Subcutaneous abdominal adipose tissue (tissue), 5 donors: ENCODE measurements around the gene ATP2B1.
A peak's percentile ranks its signal among the peaks of the same experiment; 100 is the strongest.

ENCODE experiments used
- H3K27ac ChIP-seq: one replicate; pipeline ENCODE4 v1.7.0; 2013; ENCODE audit warnings: low read depth, mild to moderate bottlenecking, inconsistent platforms, low read length, moderate library complexity
- H3K27me3 ChIP-seq, 5 donors: one replicate each; pipeline ENCODE4 v1.7.0; 2013; ENCODE audit warnings: low read length in 5 of 5, inconsistent platforms in 1 of 5; ENCODE audit not compliant: control insufficient read depth in 5 of 5, insufficient read depth in 4 of 5
- H3K36me3 ChIP-seq, 5 donors: one replicate each; pipeline ENCODE4 v1.7.0; 2013; ENCODE audit warnings: low read length in 5 of 5; ENCODE audit not compliant: control insufficient read depth in 5 of 5, insufficient read depth in 5 of 5
- H3K4me1 ChIP-seq, 5 donors: one replicate each; pipeline ENCODE4 v1.7.0; 2013; ENCODE audit warnings: low read length in 5 of 5, mild to moderate bottlenecking in 3 of 5, moderate library complexity in 1 of 5; ENCODE audit not compliant: control insufficient read depth in 5 of 5, insufficient read depth in 5 of 5
- H3K4me3 ChIP-seq, 5 donors: one replicate each; pipeline ENCODE4 v1.7.0; 2013; ENCODE audit warnings: low read length in 5 of 5, low read depth in 1 of 5
- H3K9ac ChIP-seq, 5 donors: one replicate each; pipeline ENCODE4 v1.7.0; 2013; ENCODE audit warnings: low read length in 5 of 5, mild to moderate bottlenecking in 4 of 5, moderate library complexity in 3 of 5
- H3K9me3 ChIP-seq, 5 donors: one replicate each; pipeline ENCODE4 v1.7.0; 2013; ENCODE audit warnings: low read length in 5 of 5; ENCODE audit not compliant: control insufficient read depth in 5 of 5
- donor health status: healthy.
- donor health status: healthy.
- donor health status: healthy.
- donor health status: healthy.
- donor health status: healthy.

ATP2B1 gene

DNA sequence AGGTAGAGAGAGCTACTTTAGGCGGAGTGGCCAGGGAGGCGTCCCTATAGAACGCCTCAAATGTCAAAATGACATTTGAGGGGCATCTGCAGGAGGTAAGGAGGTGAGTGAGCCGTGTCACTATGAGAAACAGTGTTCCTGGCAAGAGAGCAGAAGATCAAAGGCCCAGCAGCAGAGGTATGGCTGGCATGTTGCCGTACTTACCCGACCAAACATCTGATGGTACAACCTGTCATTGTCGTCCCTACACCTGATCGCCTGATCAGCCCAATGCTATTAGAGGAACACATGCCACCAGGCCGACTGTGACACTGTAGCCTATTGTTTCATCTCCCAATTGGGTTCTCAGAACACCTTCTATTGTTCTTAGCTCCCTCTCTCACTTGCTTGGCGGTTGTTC is 148.9 kb downstream of the ATP2B1 start:
- Histone ChIP-seq H3K27ac (no peak overlapping the region), H3K9me3 (no peaks in the 10 kb centered on the region), H3K36me3 (no peaks in the 10 kb centered on the region), H3K4me1 (peaks cover 0 to 5% (median 0%) of the 10 kb centered on the region in 5 donors), H3K27me3 (peaks cover 0 to 6% (median 0%) of the 10 kb centered on the region in 5 donors), H3K4me3 (no peak overlapping the region), H3K9ac (no peak overlapping the region)

- Histone ChIP-seq H3K4me3 (peak overlapping the region in 1 of 5 donors; percentile 4), H3K36me3 (no peaks in the 10 kb centered on the region), H3K9ac (no peak overlapping the region), H3K9me3 (no peaks in the 10 kb centered on the region), H3K27ac (no peak overlapping the region), H3K4me1 (no peaks in the 10 kb centered on the region), H3K27me3 (peaks cover 0 to 6% (median 0%) of the 10 kb centered on the region in 5 donors)
Observed at GRCh38 chr12:89556976-89557375, 151.7 kb downstream of the ATP2B1 start.

- Histone ChIP-seq H3K4me1 (no peaks in the 10 kb centered on the region), H3K9me3 (no peaks in the 10 kb centered on the region), H3K27ac (no peak overlapping the region)
Observed at GRCh38 chr12:89552376-89552775, 156.3 kb downstream of the ATP2B1 start.

DNA sequence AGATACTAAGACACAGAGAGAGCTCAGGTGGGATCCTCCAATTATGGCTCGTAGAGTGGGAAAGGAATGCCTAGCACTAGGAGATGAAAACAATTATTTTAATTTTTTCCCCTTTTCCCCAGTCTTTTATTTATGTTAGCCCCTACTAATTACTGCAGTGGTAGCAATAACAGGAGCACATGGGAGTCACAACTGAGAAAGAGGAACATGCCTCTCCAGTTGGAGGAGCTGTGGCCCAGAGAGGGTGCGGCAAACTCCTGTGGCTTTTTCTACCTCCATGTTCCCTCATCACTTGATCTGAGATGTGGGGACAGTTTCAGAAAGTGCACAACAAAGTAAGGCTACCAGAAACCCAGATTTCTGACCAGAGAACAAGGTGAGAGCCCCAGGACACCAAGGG is 156.9 kb downstream of the ATP2B1 start:
- H3K27me3 ChIP-seq: no peaks in the 10 kb centered on the region
- H3K9ac ChIP-seq: no peak overlapping the region
- H3K4me1 ChIP-seq: no peaks in the 10 kb centered on the region
- no peaks in the 10 kb centered on the region for H3K36me3 ChIP-seq
- no peak overlapping the region for H3K27ac ChIP-seq
- H3K4me3 ChIP-seq: no peak overlapping the region
- H3K9me3 ChIP-seq: no peaks in the 10 kb centered on the region

More at GRCh38 chr12:89552376-89552775, 156.3 kb downstream of the ATP2B1 start:
- Histone ChIP-seq H3K9ac (no peak overlapping the region), H3K4me3 (no peak overlapping the region), H3K36me3 (no peaks in the 10 kb centered on the region), H3K27me3 (no peaks in the 10 kb centered on the region)

DNA sequence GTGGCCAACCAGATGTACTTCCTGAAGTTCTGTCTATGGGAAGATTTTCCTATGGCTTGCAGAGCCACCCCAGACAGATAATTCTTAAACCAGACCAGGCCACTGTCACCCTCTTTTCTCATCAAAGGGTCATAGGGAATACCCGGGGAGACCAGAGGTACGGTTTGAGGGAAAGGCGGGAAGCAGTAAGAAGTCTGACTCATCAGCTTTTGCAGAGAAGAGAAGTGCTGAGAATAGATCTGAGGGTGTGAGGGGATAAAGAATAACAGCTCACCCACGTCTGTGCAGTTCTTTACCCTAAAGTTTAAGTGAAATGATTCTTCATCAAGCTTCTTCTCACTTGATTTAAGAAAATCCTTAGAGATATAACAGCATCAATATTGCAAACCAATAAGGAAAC is 161.5 kb downstream of the ATP2B1 start:
- Histone ChIP-seq H3K27ac (no peak overlapping the region), H3K27me3 (no peaks in the 10 kb centered on the region), H3K9me3 (no peaks in the 10 kb centered on the region), H3K36me3 (no peaks in the 10 kb centered on the region), H3K4me1 (peaks cover 0 to 16% (median 7%) of the 10 kb centered on the region in 5 donors), H3K4me3 (no peak overlapping the region), H3K9ac (no peak overlapping the region)

DNA sequence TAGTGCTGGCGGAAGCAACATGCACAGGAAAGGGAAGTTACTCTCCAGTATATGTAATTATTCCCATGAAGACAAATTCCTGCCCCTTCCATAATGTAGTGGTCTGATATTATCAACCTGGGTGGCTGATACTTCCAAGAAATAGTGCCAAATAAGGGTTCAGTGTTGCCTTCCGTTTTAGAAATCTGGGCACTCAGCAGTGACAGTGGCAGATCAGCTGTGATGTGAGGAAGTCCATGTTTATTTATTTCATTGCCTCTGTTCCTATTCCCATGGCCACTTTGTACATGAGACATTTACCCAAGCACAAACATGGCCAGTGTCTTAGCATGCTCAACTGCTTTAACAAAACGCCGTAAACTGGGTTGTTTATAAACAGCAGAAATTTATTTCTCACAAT is 162.5 kb downstream of the ATP2B1 start:
- H3K27me3 ChIP-seq: no peaks in the 10 kb centered on the region
- no peaks in the 10 kb centered on the region for H3K36me3 ChIP-seq
- H3K9me3 ChIP-seq: no peaks in the 10 kb centered on the region
- H3K4me3 ChIP-seq: no peak overlapping the region
- H3K4me1 ChIP-seq: peaks cover 0 to 16% (median 7%) of the 10 kb centered on the region in 5 donors
- no peak overlapping the region for H3K9ac ChIP-seq
- H3K27ac ChIP-seq: no peak overlapping the region

- Histone ChIP-seq H3K9ac (no peak overlapping the region), H3K27me3 (no peaks in the 10 kb centered on the region), H3K4me1 (peaks cover 0 to 16% (median 7%) of the 10 kb centered on the region in 5 donors), H3K4me3 (no peak overlapping the region), H3K27ac (no peak overlapping the region), H3K36me3 (peaks cover 0 to 8% (median 0%) of the 10 kb centered on the region in 5 donors), H3K9me3 (no peaks in the 10 kb centered on the region)
Observed at GRCh38 chr12:89544681-89545184, 163.9 kb downstream of the ATP2B1 start.

- Histone ChIP-seq H3K27me3 (no peaks in the 10 kb centered on the region), H3K4me3 (no peak overlapping the region), H3K4me1 (peaks cover 0 to 16% (median 7%) of the 10 kb centered on the region in 5 donors), H3K36me3 (peaks cover 0 to 8% (median 0%) of the 10 kb centered on the region in 5 donors), H3K27ac (no peak overlapping the region), H3K9ac (no peak overlapping the region), H3K9me3 (no peaks in the 10 kb centered on the region)
Observed at GRCh38 chr12:89544022-89544421, 164.6 kb downstream of the ATP2B1 start.

DNA sequence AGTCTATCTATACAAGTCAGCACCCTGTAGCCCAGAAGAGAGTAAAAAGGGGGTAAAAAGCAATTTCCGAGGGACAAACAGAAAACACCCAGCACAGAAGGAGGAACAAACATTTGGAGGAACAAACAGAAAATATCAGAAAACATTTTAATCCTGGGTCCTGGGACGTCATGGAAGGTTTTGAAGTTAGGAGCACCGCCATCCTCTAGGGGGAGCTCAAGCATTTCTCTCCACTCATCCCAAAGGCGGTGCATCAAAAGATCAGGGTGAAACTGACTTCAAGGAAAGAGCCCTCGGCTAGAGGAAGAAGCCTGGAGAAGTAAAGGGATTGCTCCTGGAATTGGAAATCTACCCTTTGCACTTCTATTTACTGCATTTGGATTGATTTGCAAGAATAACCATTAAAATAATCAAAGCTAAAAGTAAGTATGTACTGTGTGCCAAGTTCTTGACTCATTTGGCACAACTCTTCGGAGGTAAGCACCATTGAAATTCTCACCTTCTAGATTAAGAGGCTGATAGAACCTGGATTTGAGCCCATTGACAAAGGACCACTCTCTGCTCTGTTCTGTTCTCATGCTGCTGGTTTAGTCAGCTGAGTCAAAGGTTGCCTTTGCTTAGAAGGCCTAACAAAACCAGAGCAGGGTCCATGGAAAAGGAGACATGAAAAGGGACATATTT is 165.6 kb downstream of the ATP2B1 start:
- Histone ChIP-seq H3K9ac (no peak overlapping the region), H3K4me3 (no peak overlapping the region), H3K36me3 (peaks cover 0 to 8% (median 0%) of the 10 kb centered on the region in 5 donors), H3K27ac (no peak overlapping the region), H3K4me1 (peaks cover 0 to 16% (median 7%) of the 10 kb centered on the region in 5 donors), H3K9me3 (no peaks in the 10 kb centered on the region), H3K27me3 (no peaks in the 10 kb centered on the region)

GRCh38 chr12:89542236-89542635 is 166.4 kb downstream of the ATP2B1 start:
- Histone ChIP-seq H3K9me3 (no peaks in the 10 kb centered on the region), H3K36me3 (peaks cover 0 to 8% (median 0%) of the 10 kb centered on the region in 5 donors), H3K27me3 (no peaks in the 10 kb centered on the region), H3K4me3 (no peak overlapping the region), H3K9ac (no peak overlapping the region), H3K27ac (no peak overlapping the region), H3K4me1 (peaks cover 0 to 16% (median 7%) of the 10 kb centered on the region in 5 donors)
